ENCODE data around the gene CDK7. TPM values are rescaled to one million over a fixed set of nuclear protein-coding genes. Genes with fewer than 3 reads are reported as not detected.

Gene CDK7
- polyA plus RNA-seq, 1 experiment = 44.9 TPM

DNA sequence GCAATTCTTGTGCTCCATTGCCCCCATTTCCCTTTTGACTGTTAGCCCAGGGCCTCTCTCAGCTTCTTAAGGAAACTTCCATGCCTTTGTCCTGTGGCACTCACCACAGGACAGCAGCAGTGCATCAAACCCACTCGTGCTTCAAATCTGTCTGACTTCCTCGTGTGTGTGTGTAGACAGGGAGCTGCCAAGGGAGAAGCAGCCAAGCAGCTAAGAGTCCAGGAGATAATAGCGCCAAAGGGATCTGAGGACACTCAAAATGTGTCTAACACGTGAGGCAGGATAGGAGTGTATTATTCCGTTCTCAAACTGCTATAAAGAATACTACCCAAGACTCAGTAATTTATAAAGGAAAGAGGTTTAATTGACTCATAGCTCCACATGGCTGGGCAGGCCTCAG, 44.8 kb downstream of the CDK7 start:
- TF ChIP-seq, protein P1, sequence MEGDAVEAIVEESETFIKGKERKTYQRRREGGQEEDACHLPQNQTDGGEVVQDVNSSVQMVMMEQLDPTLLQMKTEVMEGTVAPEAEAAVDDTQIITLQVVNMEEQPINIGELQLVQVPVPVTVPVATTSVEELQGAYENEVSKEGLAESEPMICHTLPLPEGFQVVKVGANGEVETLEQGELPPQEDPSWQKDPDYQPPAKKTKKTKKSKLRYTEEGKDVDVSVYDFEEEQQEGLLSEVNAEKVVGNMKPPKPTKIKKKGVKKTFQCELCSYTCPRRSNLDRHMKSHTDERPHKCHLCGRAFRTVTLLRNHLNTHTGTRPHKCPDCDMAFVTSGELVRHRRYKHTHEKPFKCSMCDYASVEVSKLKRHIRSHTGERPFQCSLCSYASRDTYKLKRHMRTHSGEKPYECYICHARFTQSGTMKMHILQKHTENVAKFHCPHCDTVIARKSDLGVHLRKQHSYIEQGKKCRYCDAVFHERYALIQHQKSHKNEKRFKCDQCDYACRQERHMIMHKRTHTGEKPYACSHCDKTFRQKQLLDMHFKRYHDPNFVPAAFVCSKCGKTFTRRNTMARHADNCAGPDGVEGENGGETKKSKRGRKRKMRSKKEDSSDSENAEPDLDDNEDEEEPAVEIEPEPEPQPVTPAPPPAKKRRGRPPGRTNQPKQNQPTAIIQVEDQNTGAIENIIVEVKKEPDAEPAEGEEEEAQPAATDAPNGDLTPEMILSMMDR (IDR thresholded peaks at IDR 0.05; ENCODE audit: insufficient read depth, low read depth, low read length) = no peak
- Histone ChIP-seq H3K27me3 (ENCODE audit: control insufficient read depth, insufficient read depth, low read length) (no peaks in the 10 kb centered on the region), H3K4me3 (ENCODE audit: low read depth, low read length) (no peak overlapping the region), H3K36me3 (ENCODE audit: control insufficient read depth, insufficient read depth, low read length) (peaks cover 10% of the 10 kb centered on the region; the same call in 1 of the 2 replicates)
- POLR2A ChIA-PET = no interaction called here
- CTCF ChIA-PET = interaction anchor here (1.4 kb wide), 2 partner anchors 16 to 55 kb away, joined by 4 to 5 read pairs; no protein-coding TSS in a partner anchor
- DNase-seq (ENCODE audit: low read depth) = no peak

- H3K4me3 ChIP-seq (ENCODE audit: low read depth, low read length) = no peak overlapping the region
- no peaks in the 10 kb centered on the region for H3K27me3 ChIP-seq (ENCODE audit: control insufficient read depth, insufficient read depth, low read length)
- ChIA-PET CTCF (interaction anchor here (1.4 kb wide), 2 partner anchors 14 to 53 kb away, joined by 4 to 5 read pairs; no protein-coding TSS in a partner anchor), POLR2A (no interaction called here)
- H3K36me3 ChIP-seq (ENCODE audit: control insufficient read depth, insufficient read depth, low read length) = peaks cover 10% of the 10 kb centered on the region; the same call in 1 of the 2 replicates
- no peak for DNase-seq (ENCODE audit: low read depth)
- TF ChIP-seq, protein P1 (IDR thresholded peaks at IDR 0.05; ENCODE audit: insufficient read depth, low read depth, low read length) = no peak
Observed at GRCh38 chr5:69281114-69281513, 46.4 kb downstream of the CDK7 start.

- Histone ChIP-seq H3K27me3 (ENCODE audit: control insufficient read depth, insufficient read depth, low read length) (no peaks in the 10 kb centered on the region), H3K36me3 (ENCODE audit: control insufficient read depth, insufficient read depth, low read length) (peaks cover 8% of the 10 kb centered on the region; the same call in 1 of the 2 replicates), H3K4me3 (ENCODE audit: low read depth, low read length) (no peak overlapping the region)
- ChIA-PET POLR2A (no interaction called here), CTCF (no interaction called here)
- DNase-seq (ENCODE audit: low read depth) = no peak
- TF ChIP-seq, protein P1 (IDR thresholded peaks at IDR 0.05; ENCODE audit: insufficient read depth, low read depth, low read length) = no peak
Observed at GRCh38 chr5:69284203-69284602, 49.5 kb downstream of the CDK7 start.

- POLR2A ChIA-PET = no interaction called here
Observed at GRCh38 chr5:69285448-69286116, 50.9 kb downstream of the CDK7 start.

GRCh38 chr5:69288069-69288468, 53.4 kb downstream of the CDK7 start:
- peaks cover 2% of the 10 kb centered on the region; the same call in 1 of the 2 replicates for H3K36me3 ChIP-seq (ENCODE audit: control insufficient read depth, insufficient read depth, low read length)
- ChIA-PET CTCF (no interaction called here), POLR2A (no interaction called here)
- no peaks in the 10 kb centered on the region for H3K27me3 ChIP-seq (ENCODE audit: control insufficient read depth, insufficient read depth, low read length)
- no peak for DNase-seq (ENCODE audit: low read depth)
- TF ChIP-seq, protein P1 (IDR thresholded peaks at IDR 0.05; ENCODE audit: insufficient read depth, low read depth, low read length) = no peak
- no peak overlapping the region for H3K4me3 ChIP-seq (ENCODE audit: low read depth, low read length)

More at GRCh38 chr5:69285448-69286116, 50.9 kb downstream of the CDK7 start:
- CTCF ChIA-PET = interaction anchor here (1.1 kb wide), 1 partner anchor 11 kb away, joined by 3 read pairs; no protein-coding TSS in a partner anchor
- Histone ChIP-seq H3K4me3 (ENCODE audit: low read depth, low read length) (no peak overlapping the region), H3K36me3 (ENCODE audit: control insufficient read depth, insufficient read depth, low read length) (peaks cover 2% of the 10 kb centered on the region; the same call in 1 of the 2 replicates), H3K27me3 (ENCODE audit: control insufficient read depth, insufficient read depth, low read length) (no peaks in the 10 kb centered on the region)
- TF ChIP-seq, protein P1 (IDR thresholded peaks at IDR 0.05; ENCODE audit: insufficient read depth, low read depth, low read length) = no peak
- no peak for DNase-seq (ENCODE audit: low read depth)

All from BJ (cell line).